CD4-positive, alpha-beta T cell (primary cell): ENCODE measurements around the gene TCF7. TPM values are rescaled to one million over a fixed set of nuclear protein-coding genes. Genes with fewer than 3 reads are reported as not detected.

Experiments used
- ATAC-seq: fragments of 200-7000 bp; cut with Tn5 transposase; one replicate; pipeline ENCODE4 v1.10.0; 2022; ENCODE audit warnings: mild to moderate bottlenecking; ENCODE audit not compliant: poor library complexity
- CTCF ChIA-PET: fragments of 350-600 bp; sonication (Branson Sonifier 250); formaldehyde crosslinking; loops from one replicate; lab custom pipeline; 2021; ENCODE audit warnings: antibody characterized with exemption, inconsistent platforms; lab: Charles Lee
- POLR2A ChIA-PET: fragments of 350-600 bp; sonication (Branson Sonifier 250); formaldehyde crosslinking; loops from one replicate; lab custom pipeline; 2021; ENCODE audit warnings: antibody characterized with exemption, inconsistent platforms; lab: Charles Lee
- DNase-seq, 14 experiments: peaks; one replicate each; pipeline ENCODE4 v3.0.0-alpha.2; 2013 to 2020; ENCODE audit warnings: mixed read lengths in 2 of 14
- H3K27ac ChIP-seq, 2 donors: one replicate each; pipeline versions ENCODE4 v1.5.1 to v1.7.0; 2013; ENCODE audit warnings: low read length in 2 of 2, low read depth in 1 of 2, mild to moderate bottlenecking in 1 of 2
- H3K27me3 ChIP-seq, 2 experiments: 1 replicate in 1 of 2; 2 replicates in 1 of 2; pipeline versions ENCODE4 v1.6.1 to v1.7.0; 2013; ENCODE audit warnings: low read length in 2 of 2, control low read depth in 1 of 2, mild to moderate bottlenecking in 1 of 2, moderate library complexity in 1 of 2; ENCODE audit not compliant: insufficient read depth in 2 of 2, control insufficient read depth in 1 of 2
- H3K36me3 ChIP-seq: one replicate; pipeline ENCODE4 v1.6.1; 2013; ENCODE audit warnings: low read length, control low read depth; ENCODE audit not compliant: insufficient read depth
- H3K4me1 ChIP-seq: one replicate; pipeline ENCODE4 v1.6.1; 2013; ENCODE audit warnings: low read length, control low read depth; ENCODE audit not compliant: insufficient read depth
- H3K4me3 ChIP-seq: one replicate; pipeline ENCODE4 v1.5.1; 2013; ENCODE audit warnings: mild to moderate bottlenecking, low read length, moderate library complexity
- H3K9me3 ChIP-seq, 2 experiments: 1 replicate in 1 of 2; 2 replicates in 1 of 2; pipeline versions ENCODE4 v1.6.1 to v1.7.0; 2013; ENCODE audit warnings: low read length in 2 of 2, mild to moderate bottlenecking in 2 of 2, control low read depth in 1 of 2, moderate library complexity in 1 of 2; ENCODE audit not compliant: control insufficient read depth in 1 of 2, insufficient read depth in 1 of 2
- H3K27ac Mint-ChIP-seq: one replicate; pipeline ENCODE4 v1.8.0; 2020; ENCODE audit warnings: mixed read lengths
- H3K27me3 Mint-ChIP-seq: one replicate; pipeline ENCODE4 v1.8.0; 2021; ENCODE audit warnings: mixed read lengths
- H3K36me3 Mint-ChIP-seq: one replicate; pipeline ENCODE4 v1.8.0; 2021; ENCODE audit warnings: low read depth, mixed read lengths
- H3K4me1 Mint-ChIP-seq: one replicate; pipeline ENCODE4 v1.8.0; 2021; ENCODE audit warnings: low read depth, mixed read lengths
- H3K4me3 Mint-ChIP-seq: one replicate; pipeline ENCODE4 v1.8.0; 2020; ENCODE audit warnings: mild to moderate bottlenecking, mixed read lengths
- H3K9me3 Mint-ChIP-seq: one replicate; pipeline ENCODE4 v1.8.0; 2020; ENCODE audit warnings: mixed read lengths
- CTCF ChIP-seq: fragments of 200-600 bp; IDR thresholded peaks from one replicate; pipeline ENCODE4 v1.8.0; 2022; ENCODE audit warnings: antibody characterized with exemption, mild to moderate bottlenecking
- intact Hi-C, 2 experiments: fragments of 100-400 bp; cut with DNase I in 1 of 2; cut with micrococcal nuclease in 1 of 2; formaldehyde crosslinking; loops; one replicate each; pipeline versions ENCODE4 v1.15.1 to v1.9.0; 2023 to 2025; cut with DNase I, micrococcal nuclease
- total RNA-seq, 174 experiments: library from RNA in 2 of 174; stranded (reverse) in 2 of 174; gene quantifications; one replicate each; pipeline ENCODE4 v1.2.3 and lab custom pipeline; 2021 to 2026

TCF7 gene
- total RNA-seq, 2 experiments from 2014 or later = 480 to 493 TPM

GRCh38 chr5:134123360-134123759 lies 8.9 kb downstream of the TCF7 start:
- Mint-ChIP-seq H3K4me1 (peaks cover 96% of the 10 kb centered on the region), H3K4me3 (peak overlapping the region; percentile 95), H3K36me3 (peaks cover 99% of the 10 kb centered on the region), H3K27me3 (no peaks in the 10 kb centered on the region), H3K27ac (peak overlapping the region; percentile 98), H3K9me3 (no peaks in the 10 kb centered on the region)
- DNase-seq (no peak), ATAC-seq (no peak)
- ChIA-PET POLR2A (interaction anchor here (0.6 to 5.6 kb wide), 4 partner anchors 46 to 102 kb away, joined by 3 to 49 read pairs (median 4); partner anchors contain the start of genes PPP2CA and SKP1), CTCF (interaction anchor here (4.6 to 4.9 kb wide), 2 partner anchors 17 to 84 kb away, joined by 23 to 32 read pairs; no protein-coding TSS in a partner anchor)
- H3K36me3 ChIP-seq = peaks cover 92% of the 10 kb centered on the region
- no peak for TF ChIP-seq CTCF
- H3K27me3 ChIP-seq = no peaks in the 10 kb centered on the region
- no peaks in the 10 kb centered on the region for H3K9me3 ChIP-seq
- H3K27ac ChIP-seq = peak overlapping the region; percentile 75 to 96
- peak overlapping the region; percentile 92 for H3K4me3 ChIP-seq
- H3K4me1 ChIP-seq = peaks cover 94% of the 10 kb centered on the region
- intact Hi-C loops = no loop called here

GRCh38 chr5:134124289-134125038 lies 10.0 kb downstream of the TCF7 start:
- Mint-ChIP-seq H3K4me3 (peak overlapping the region; percentile 95), H3K27ac (peak overlapping the region; percentile 98), H3K36me3 (peaks cover 99% of the 10 kb centered on the region), H3K4me1 (peaks cover 98% of the 10 kb centered on the region), H3K27me3 (no peaks in the 10 kb centered on the region), H3K9me3 (no peaks in the 10 kb centered on the region)
- ChIA-PET POLR2A (interaction anchor here (0.6 to 5.6 kb wide), 5 partner anchors 52 to 120 kb away, joined by 3 to 49 read pairs (median 4); partner anchors contain the start of genes PPP2CA, SKP1 and VDAC1), CTCF (interaction anchor here (1.0 to 4.9 kb wide), 4 partner anchors 13 to 85 kb away, joined by 5 to 32 read pairs (median 17); no protein-coding TSS in a partner anchor)
- no peak for TF ChIP-seq CTCF
- Histone ChIP-seq H3K27me3 (no peaks in the 10 kb centered on the region), H3K27ac (peak overlapping the region; percentile 75 to 96), H3K4me3 (peak overlapping the region; percentile 92), H3K4me1 (peaks cover 100% of the 10 kb centered on the region), H3K36me3 (peaks cover 94% of the 10 kb centered on the region), H3K9me3 (no peaks in the 10 kb centered on the region)
- DNase-seq = peak in 8 of 14 experiments; percentile 51 to 84 (median 77)
- intact Hi-C loops = loop anchor here in 1 of 2 experiments (1.0 kb wide), 1 partner anchor 8 kb away; no protein-coding TSS in a partner anchor
- peak; percentile 52 for ATAC-seq

- no peaks in the 10 kb centered on the region for H3K27me3 Mint-ChIP-seq
- H3K27me3 ChIP-seq = no peaks in the 10 kb centered on the region
- TF ChIP-seq CTCF = no peak
- H3K4me1 Mint-ChIP-seq = peaks cover 98% of the 10 kb centered on the region
- H3K36me3 Mint-ChIP-seq = peaks cover 99% of the 10 kb centered on the region
- intact Hi-C loops = no loop called here
- H3K27ac ChIP-seq = peak overlapping the region; percentile 75 to 96
- peak in 1 of 14 experiments; percentile 57 for DNase-seq
- peaks cover 100% of the 10 kb centered on the region for H3K4me1 ChIP-seq
- H3K9me3 ChIP-seq = no peaks in the 10 kb centered on the region
- peak overlapping the region; percentile 92 for H3K4me3 ChIP-seq
- ChIA-PET CTCF (interaction anchor here (1.0 to 4.9 kb wide), 4 partner anchors 14 to 86 kb away, joined by 5 to 32 read pairs (median 17); no protein-coding TSS in a partner anchor), POLR2A (interaction anchor here (0.7 to 5.6 kb wide), 3 partner anchors 48 to 85 kb away, joined by 3 to 49 read pairs (median 6); partner anchors contain the start of gene SKP1)
- H3K27ac Mint-ChIP-seq = peak overlapping the region; percentile 98
- peak overlapping the region; percentile 95 for H3K4me3 Mint-ChIP-seq
- ATAC-seq = no peak
- no peaks in the 10 kb centered on the region for H3K9me3 Mint-ChIP-seq
- peaks cover 94% of the 10 kb centered on the region for H3K36me3 ChIP-seq
Measured at GRCh38 chr5:134125039-134126015, 10.8 kb downstream of the TCF7 start.
